Ishikawa (cell line): ENCODE measurements around the gene ARHGEF39.

ENCODE experiments used
- CEBPB ChIP-seq: IDR thresholded peaks from 2 replicates; pipeline ENCODE4 v1.6.1; 2012
- CREB1 ChIP-seq: IDR thresholded peaks from 2 replicates; pipeline ENCODE4 v1.6.1; 2012; ENCODE audit warnings: low read depth
- EGR1 ChIP-seq: IDR thresholded peaks from 2 replicates; pipeline ENCODE4 v1.6.1; 2012
- EP300 ChIP-seq: IDR thresholded peaks from 2 replicates; pipeline ENCODE4 v1.6.1; 2012; ENCODE audit warnings: borderline replicate concordance
- FOXM1 ChIP-seq: IDR thresholded peaks from 2 replicates; pipeline ENCODE4 v1.6.1; 2012; ENCODE audit warnings: low read depth, borderline replicate concordance
- NFIC ChIP-seq: IDR thresholded peaks from 2 replicates; pipeline ENCODE4 v1.6.1; 2012
- RAD21 ChIP-seq: IDR thresholded peaks from 2 replicates; pipeline ENCODE4 v1.6.1; 2012; ENCODE audit warnings: low read depth
- TAF1 ChIP-seq: IDR thresholded peaks from 2 replicates; pipeline ENCODE4 v1.6.1; 2012; ENCODE audit warnings: low read depth, mild to moderate bottlenecking
- TCF12 ChIP-seq: IDR thresholded peaks from 2 replicates; pipeline ENCODE4 v1.6.1; 2012; ENCODE audit warnings: low read depth
- TEAD4 ChIP-seq: IDR thresholded peaks from 2 replicates; pipeline ENCODE4 v1.6.1; 2012
- YY1 ChIP-seq: IDR thresholded peaks from 2 replicates; pipeline ENCODE4 v1.6.1; 2012; ENCODE audit warnings: low read depth
- ZBTB7A ChIP-seq: IDR thresholded peaks from 2 replicates; pipeline ENCODE4 v1.6.1; 2012; ENCODE audit warnings: low read depth
- TF ChIP-seq, protein P1 (sequence below): IDR thresholded peaks from 2 replicates; pipeline ENCODE4 v1.6.1; 2012; ENCODE audit warnings: low read depth, mild to moderate bottlenecking
- TF ChIP-seq, protein P2 (sequence below): IDR thresholded peaks from 2 replicates; pipeline ENCODE4 v1.6.1; 2012
- TF ChIP-seq, protein P3 (sequence below): IDR thresholded peaks from 2 replicates; pipeline ENCODE4 v1.6.1; 2012

ARHGEF39 gene

DNA sequence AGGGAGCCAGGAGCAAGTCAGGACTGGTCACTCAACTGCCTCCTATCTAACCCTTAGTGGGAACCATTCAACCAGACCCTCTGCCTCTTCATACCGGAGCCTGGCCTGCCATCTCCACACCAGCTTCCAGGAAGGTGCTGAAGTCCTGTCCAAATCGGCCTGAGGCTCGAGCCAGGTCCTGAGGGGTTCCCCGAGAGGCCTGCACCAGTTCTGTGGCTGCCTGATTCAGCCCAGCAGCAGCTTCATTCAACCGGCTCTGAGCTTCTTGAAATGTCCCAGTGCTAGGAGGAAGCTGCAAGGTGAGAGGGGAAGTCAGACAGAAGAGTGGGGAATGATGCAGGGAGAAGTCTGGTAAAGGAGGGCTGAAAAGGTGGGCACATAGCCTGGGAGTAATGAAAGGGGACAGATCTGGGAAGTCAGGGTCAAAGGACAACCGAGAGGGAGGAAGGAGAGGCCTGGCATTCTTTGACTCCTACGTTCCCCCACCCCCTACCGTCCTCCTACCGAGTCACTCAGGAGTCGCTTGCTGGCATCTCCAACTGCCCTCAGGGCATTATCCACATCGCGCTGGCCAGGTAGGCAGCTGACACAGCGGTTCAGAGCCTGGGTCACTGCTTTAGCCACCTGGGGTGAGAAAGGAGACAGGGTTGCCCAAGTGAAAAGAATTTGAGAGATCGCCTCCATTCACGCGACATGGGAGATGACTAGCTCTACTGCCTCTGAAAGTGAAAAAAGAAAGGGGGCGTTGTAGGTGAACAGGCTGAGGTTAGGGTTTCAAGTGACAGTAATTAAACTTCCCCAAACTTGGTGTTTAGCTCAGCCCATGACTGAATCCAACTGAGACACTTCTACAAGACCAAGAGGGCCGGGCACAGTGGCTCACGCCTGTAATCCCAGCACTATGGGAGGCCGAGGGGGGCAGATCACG is 46.8 kb upstream of the ARHGEF39 start:
- TF ChIP-seq, protein P1, sequence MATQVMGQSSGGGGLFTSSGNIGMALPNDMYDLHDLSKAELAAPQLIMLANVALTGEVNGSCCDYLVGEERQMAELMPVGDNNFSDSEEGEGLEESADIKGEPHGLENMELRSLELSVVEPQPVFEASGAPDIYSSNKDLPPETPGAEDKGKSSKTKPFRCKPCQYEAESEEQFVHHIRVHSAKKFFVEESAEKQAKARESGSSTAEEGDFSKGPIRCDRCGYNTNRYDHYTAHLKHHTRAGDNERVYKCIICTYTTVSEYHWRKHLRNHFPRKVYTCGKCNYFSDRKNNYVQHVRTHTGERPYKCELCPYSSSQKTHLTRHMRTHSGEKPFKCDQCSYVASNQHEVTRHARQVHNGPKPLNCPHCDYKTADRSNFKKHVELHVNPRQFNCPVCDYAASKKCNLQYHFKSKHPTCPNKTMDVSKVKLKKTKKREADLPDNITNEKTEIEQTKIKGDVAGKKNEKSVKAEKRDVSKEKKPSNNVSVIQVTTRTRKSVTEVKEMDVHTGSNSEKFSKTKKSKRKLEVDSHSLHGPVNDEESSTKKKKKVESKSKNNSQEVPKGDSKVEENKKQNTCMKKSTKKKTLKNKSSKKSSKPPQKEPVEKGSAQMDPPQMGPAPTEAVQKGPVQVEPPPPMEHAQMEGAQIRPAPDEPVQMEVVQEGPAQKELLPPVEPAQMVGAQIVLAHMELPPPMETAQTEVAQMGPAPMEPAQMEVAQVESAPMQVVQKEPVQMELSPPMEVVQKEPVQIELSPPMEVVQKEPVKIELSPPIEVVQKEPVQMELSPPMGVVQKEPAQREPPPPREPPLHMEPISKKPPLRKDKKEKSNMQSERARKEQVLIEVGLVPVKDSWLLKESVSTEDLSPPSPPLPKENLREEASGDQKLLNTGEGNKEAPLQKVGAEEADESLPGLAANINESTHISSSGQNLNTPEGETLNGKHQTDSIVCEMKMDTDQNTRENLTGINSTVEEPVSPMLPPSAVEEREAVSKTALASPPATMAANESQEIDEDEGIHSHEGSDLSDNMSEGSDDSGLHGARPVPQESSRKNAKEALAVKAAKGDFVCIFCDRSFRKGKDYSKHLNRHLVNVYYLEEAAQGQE: no peak
- no peak for TF ChIP-seq ZBTB7A
- no peak for TF ChIP-seq CREB1
- no peak for TF ChIP-seq CEBPB
- no peak for TF ChIP-seq TAF1

DNA sequence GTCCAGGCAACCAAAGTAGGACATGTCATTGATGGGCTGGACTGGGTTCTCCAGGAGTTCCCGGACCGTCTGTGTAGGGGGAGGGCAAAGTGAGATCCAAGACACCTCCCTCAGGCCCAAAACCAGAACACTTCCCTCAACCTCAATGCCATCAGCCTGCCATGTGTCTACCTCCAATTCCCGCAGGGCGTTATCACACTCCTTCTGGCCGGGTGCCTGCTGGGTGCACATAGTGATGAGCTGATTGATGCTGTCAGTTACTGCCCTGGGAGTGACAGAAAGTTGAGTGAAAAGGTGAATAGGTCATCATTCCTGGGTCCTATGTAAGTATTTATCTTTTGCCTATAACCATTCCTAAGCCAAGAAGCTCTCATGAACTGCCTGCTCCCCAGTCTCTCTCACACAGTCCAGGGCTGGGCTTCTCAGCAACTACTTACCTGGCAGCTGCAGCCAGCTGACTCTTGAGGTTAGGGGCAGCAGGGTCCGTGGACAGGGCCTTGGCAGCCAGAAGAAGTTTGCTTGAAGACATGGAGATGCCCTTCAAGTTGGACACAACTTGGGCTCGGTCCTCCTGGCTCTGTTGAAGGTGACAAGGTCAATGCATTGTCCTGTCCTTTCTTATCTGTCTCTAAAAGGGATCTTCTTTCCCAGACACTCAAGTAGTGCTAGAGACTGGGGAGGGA is 46.0 kb upstream of the ARHGEF39 start:
- TF ChIP-seq, protein P1: no peak
- TF ChIP-seq YY1 (no peak), TAF1 (no peak), TEAD4 (no peak), CREB1 (no peak), ZBTB7A (no peak), EP300 (no peak), RAD21 (no peak)
- TF ChIP-seq, protein P2, sequence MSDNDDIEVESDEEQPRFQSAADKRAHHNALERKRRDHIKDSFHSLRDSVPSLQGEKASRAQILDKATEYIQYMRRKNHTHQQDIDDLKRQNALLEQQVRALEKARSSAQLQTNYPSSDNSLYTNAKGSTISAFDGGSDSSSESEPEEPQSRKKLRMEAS: no peak
- TF ChIP-seq, protein P3, sequence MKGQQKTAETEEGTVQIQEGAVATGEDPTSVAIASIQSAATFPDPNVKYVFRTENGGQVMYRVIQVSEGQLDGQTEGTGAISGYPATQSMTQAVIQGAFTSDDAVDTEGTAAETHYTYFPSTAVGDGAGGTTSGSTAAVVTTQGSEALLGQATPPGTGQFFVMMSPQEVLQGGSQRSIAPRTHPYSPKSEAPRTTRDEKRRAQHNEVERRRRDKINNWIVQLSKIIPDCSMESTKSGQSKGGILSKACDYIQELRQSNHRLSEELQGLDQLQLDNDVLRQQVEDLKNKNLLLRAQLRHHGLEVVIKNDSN: no peak

DNA sequence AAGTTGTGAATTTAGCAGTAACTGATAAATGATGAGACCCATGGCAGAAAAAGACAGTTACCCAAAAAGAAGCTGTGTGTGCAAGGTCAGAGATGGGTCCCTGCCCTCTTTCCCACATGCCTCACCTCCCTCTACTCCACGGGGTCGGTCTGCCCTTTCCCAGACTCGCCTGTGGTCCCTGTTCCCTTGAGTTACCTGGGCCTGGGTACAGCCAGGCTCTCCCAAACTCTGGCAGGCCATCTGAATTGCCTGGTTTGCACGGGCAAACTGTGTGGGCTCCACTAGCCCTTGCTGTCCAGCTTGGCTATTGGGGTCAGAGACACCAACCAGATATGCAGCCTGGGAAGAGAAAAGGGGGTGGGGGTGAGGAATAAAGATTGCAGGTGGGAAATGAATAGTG is 43.2 kb upstream of the ARHGEF39 start:
- TF ChIP-seq, protein P3: no peak
- TF ChIP-seq RAD21: no peak
- TF ChIP-seq EGR1: no peak
- TF ChIP-seq TAF1: no peak
- TF ChIP-seq, protein P1: no peak
- TF ChIP-seq, protein P2: no peak
- no peak for TF ChIP-seq NFIC
- TF ChIP-seq FOXM1: no peak
- TF ChIP-seq YY1: no peak
- TF ChIP-seq CEBPB: no peak
- no peak for TF ChIP-seq ZBTB7A

DNA sequence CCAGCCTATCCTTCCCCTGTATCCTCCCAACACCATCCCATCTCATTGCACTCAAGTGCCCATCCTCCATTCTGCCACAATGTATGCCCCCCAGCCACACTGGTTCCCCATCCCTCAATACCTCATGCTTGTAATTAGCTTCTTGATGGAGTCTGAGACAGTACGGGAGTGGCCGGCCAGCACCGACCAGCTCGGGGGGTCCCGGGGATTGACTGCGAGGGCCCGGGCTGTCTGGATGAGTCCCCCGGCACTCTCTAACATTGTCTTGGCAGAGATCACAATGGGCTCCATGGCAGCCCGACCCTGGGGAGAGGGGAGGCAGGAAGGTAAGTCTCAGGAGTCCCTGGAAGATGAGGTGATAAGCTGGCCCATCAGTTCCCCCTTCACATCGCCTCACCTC is 42.0 kb upstream of the ARHGEF39 start:
- TF ChIP-seq, protein P3: no peak
- TF ChIP-seq CREB1 (no peak), ZBTB7A (no peak), YY1 (no peak), TCF12 (no peak), TEAD4 (no peak), CEBPB (no peak), EP300 (no peak), NFIC (no peak), TAF1 (no peak), FOXM1 (no peak), EGR1 (no peak), RAD21 (no peak)
- TF ChIP-seq, protein P2: no peak
- TF ChIP-seq, protein P1: no peak
